GM12878 (cell line): ENCODE results near the gene RAD51B. TPM values are rescaled to one million over a fixed set of nuclear protein-coding genes. Genes with fewer than 3 reads are reported as not detected.
A peak's percentile ranks its signal among the peaks of the same experiment; 100 is the strongest.

ENCODE experiments used
- BCL11A ChIP-seq: IDR thresholded peaks from 2 replicates; pipeline ENCODE4 v1.6.1; 2011; ENCODE audit warnings: low read depth, low read length
- BCLAF1 ChIP-seq: fragments of 450-650 bp; IDR thresholded peaks from 2 replicates; pipeline ENCODE4 v1.6.1; 2017; ENCODE audit warnings: antibody characterized with exemption, mild to moderate bottlenecking, moderate library complexity
- CHD2 ChIP-seq: IDR thresholded peaks from 2 replicates; pipeline ENCODE4 v1.6.1; 2011; ENCODE audit warnings: low read depth, low read length, improper control_type of control experiment, borderline replicate concordance
- CREB1 ChIP-seq: IDR thresholded peaks from 2 replicates; pipeline ENCODE4 v1.6.1; 2012; ENCODE audit warnings: low read depth, mild to moderate bottlenecking, inconsistent platforms
- CREM ChIP-seq: IDR thresholded peaks from 2 replicates; pipeline ENCODE4 v1.6.1; 2014; ENCODE audit warnings: antibody characterized with exemption, low read depth
- EP300 ChIP-seq, 2 experiments: fragments of 150-350 bp in 1 of 2; IDR thresholded peaks; 2 replicates each; pipeline ENCODE4 v1.6.1; 2011 to 2012; ENCODE audit warnings: low read depth in 2 of 2, low read length in 2 of 2, borderline replicate concordance in 1 of 2, improper control_type of control experiment in 1 of 2, inconsistent platforms in 1 of 2; ENCODE audit not compliant: control insufficient read depth in 1 of 2
- ESRRA ChIP-seq: IDR thresholded peaks from 2 replicates; pipeline ENCODE4 v1.6.1; 2012; ENCODE audit warnings: mild to moderate bottlenecking, low read length, improper control_type of control experiment
- IKZF2 ChIP-seq, 2 experiments: fragments of 450-650 bp; IDR thresholded peaks; 2 replicates each; pipeline ENCODE4 v1.6.1; 2017; ENCODE audit warnings: mild to moderate bottlenecking in 2 of 2, moderate library complexity in 2 of 2
- JUNB ChIP-seq: IDR thresholded peaks from 2 replicates; pipeline ENCODE4 v1.6.1; 2016; ENCODE audit warnings: antibody characterized with exemption, mild to moderate bottlenecking
- KAT2A ChIP-seq: conservative IDR thresholded peaks from 2 replicates; pipeline ENCODE4 v1.6.1; 2011; ENCODE audit warnings: low read depth, low read length; ENCODE audit not compliant: control insufficient read depth
- MEF2A ChIP-seq: IDR thresholded peaks from 2 replicates; pipeline ENCODE4 v1.6.1; 2011; ENCODE audit warnings: low read depth, mild to moderate bottlenecking, low read length, moderate library complexity; ENCODE audit not compliant: insufficient read depth
- MEF2B ChIP-seq: fragments of 450-650 bp; IDR thresholded peaks from 2 replicates; pipeline ENCODE4 v1.6.1; 2018; ENCODE audit warnings: mild to moderate bottlenecking, moderate library complexity; ENCODE audit not compliant: partially characterized antibody, poor library complexity, severe bottlenecking
- NRF1 ChIP-seq: conservative IDR thresholded peaks from 2 replicates; pipeline ENCODE4 v1.6.1; 2011; ENCODE audit warnings: mild to moderate bottlenecking, low read depth, low read length, improper control_type of control experiment
- RELB ChIP-seq: fragments of 450-650 bp; IDR thresholded peaks from 2 replicates; pipeline ENCODE4 v1.6.1; 2017; ENCODE audit warnings: low read depth, mild to moderate bottlenecking, moderate library complexity
- RFX5 ChIP-seq: IDR thresholded peaks from 2 replicates; pipeline ENCODE4 v1.6.1; 2011; ENCODE audit warnings: low read depth, low read length, improper control_type of control experiment
- SIN3A ChIP-seq: IDR thresholded peaks from 2 replicates; pipeline ENCODE4 v1.6.1; 2012; ENCODE audit warnings: low read depth, low read length, improper control_type of control experiment
- TCF12 ChIP-seq: IDR thresholded peaks from 2 replicates; pipeline ENCODE4 v1.6.1; 2011; ENCODE audit warnings: low read depth, mild to moderate bottlenecking, low read length
- TCF3 ChIP-seq: IDR thresholded peaks from 2 replicates; pipeline ENCODE4 v1.6.1; 2012; ENCODE audit warnings: low read depth, mild to moderate bottlenecking, low read length, borderline replicate concordance; ENCODE audit not compliant: insufficient read depth
- ZNF274 ChIP-seq: IDR thresholded peaks from one replicate; pipeline ENCODE4 v1.8.0; 2011; ENCODE audit not compliant: insufficient read length, insufficient read depth
- polyA plus RNA-seq, 11 experiments: library from polyadenylated mRNA; depleted of rRNA in 4 of 11; unstranded in 6 of 11; stranded (reverse) in 5 of 11; fragments of >200 nt; fragmentation: Nextera tagmentation in 4 of 11; fragmentation: Illumina TruSeq in 1 of 11; extraction: Ambion mirVana in 4 of 11; extraction: Trizol in 1 of 11; gene quantifications; 1 replicate in 1 of 11; 2 replicates in 10 of 11; pipeline versions ENCODE4 v1.2.1 to v1.2.3, GENCODE V29; 2011 to 2016; ENCODE audit warnings: inconsistent platforms in 2 of 11, missing spikeins in 2 of 11, low read depth in 1 of 11
- total RNA-seq, 4 experiments: library from RNA; depleted of rRNA in 3 of 4; stranded (reverse); fragments of >200 nt in 3 of 4; fragmentation: Illumina TruSeq in 1 of 4; extraction: Trizol in 1 of 4; gene quantifications; 2 replicates each; pipeline versions ENCODE4 v1.2.1 to v1.2.3, GENCODE V29; 2013 to 2021
- TF ChIP-seq, protein P1 (sequence below): fragments of 450-650 bp; conservative IDR thresholded peaks from 2 replicates; pipeline ENCODE4 v1.6.1; 2017; ENCODE audit warnings: mild to moderate bottlenecking, moderate library complexity
- TF ChIP-seq, protein P2 (sequence below): IDR thresholded peaks from 2 replicates; pipeline ENCODE4 v1.6.1; 2012; ENCODE audit warnings: low read depth, low read length, improper control_type of control experiment

Gene RAD51B
- total and polyA plus RNA-seq, 10 of the 15 experiments (the other 5 are each of a cell fraction or from before 2014, with no cell fraction given): 9.8 to 26.8 (median 21.3) TPM

- TF ChIP-seq RELB (peak; percentile 90), ESRRA (no peak), KAT2A (no peak), RFX5 (no peak), MEF2A (peak; percentile 97), MEF2B (peak; percentile 82), SIN3A (no peak), TCF12 (peak; percentile 85), BCL11A (peak; percentile 100), TCF3 (peak; percentile 84), CHD2 (peak; percentile 71), CREM (peak; percentile 96), JUNB (peak; percentile 99), ZNF274 (no peak), CREB1 (peak; percentile 74), BCLAF1 (no peak), NRF1 (no peak), IKZF2 (IDR thresholded peaks at IDR 0.05) (peak; percentile 97 to 98), EP300 (IDR thresholded peaks at IDR 0.05; ENCODE audit: borderline replicate concordance in 1 of 2, control insufficient read depth in 1 of 2, low read depth in 2 of 2, low read length in 2 of 2) (peak; percentile 89 to 98)
- TF ChIP-seq, protein P1, sequence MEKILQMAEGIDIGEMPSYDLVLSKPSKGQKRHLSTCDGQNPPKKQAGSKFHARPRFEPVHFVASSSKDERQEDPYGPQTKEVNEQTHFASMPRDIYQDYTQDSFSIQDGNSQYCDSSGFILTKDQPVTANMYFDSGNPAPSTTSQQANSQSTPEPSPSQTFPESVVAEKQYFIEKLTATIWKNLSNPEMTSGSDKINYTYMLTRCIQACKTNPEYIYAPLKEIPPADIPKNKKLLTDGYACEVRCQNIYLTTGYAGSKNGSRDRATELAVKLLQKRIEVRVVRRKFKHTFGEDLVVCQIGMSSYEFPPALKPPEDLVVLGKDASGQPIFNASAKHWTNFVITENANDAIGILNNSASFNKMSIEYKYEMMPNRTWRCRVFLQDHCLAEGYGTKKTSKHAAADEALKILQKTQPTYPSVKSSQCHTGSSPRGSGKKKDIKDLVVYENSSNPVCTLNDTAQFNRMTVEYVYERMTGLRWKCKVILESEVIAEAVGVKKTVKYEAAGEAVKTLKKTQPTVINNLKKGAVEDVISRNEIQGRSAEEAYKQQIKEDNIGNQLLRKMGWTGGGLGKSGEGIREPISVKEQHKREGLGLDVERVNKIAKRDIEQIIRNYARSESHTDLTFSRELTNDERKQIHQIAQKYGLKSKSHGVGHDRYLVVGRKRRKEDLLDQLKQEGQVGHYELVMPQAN: peak; percentile 48; the same call in 1 of the 2 replicates
- TF ChIP-seq, protein P2, sequence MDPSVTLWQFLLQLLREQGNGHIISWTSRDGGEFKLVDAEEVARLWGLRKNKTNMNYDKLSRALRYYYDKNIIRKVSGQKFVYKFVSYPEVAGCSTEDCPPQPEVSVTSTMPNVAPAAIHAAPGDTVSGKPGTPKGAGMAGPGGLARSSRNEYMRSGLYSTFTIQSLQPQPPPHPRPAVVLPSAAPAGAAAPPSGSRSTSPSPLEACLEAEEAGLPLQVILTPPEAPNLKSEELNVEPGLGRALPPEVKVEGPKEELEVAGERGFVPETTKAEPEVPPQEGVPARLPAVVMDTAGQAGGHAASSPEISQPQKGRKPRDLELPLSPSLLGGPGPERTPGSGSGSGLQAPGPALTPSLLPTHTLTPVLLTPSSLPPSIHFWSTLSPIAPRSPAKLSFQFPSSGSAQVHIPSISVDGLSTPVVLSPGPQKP: no peak
These were observed 844.0 kb downstream of the RAD51B start (continued) for GRCh38 chr14:68663385-68664076.
